Heart left ventricle (tissue), 13 donors: ENCODE measurements around the gene CEP85L.

Experiments
- POLR2A ChIP-seq, 2 donors: fragments of 450-650 bp; IDR thresholded peaks; one replicate each; pipeline ENCODE4 v1.6.1; 2017; ENCODE audit warnings: antibody characterized with exemption in 2 of 2, mild to moderate bottlenecking in 2 of 2, moderate library complexity in 2 of 2
- TF ChIP-seq, protein P1 (sequence below), 12 donors: fragments of 200-600 bp; sonication (generic) in 4 of 12; IDR thresholded peaks; one replicate each; pipeline versions ENCODE4 v1.5.0 to v1.8.0; 2018 to 2022; ENCODE audit warnings: antibody characterized with exemption in 12 of 12, mild to moderate bottlenecking in 5 of 12
- donor health status: ischemic (EF 13 %, LVEDD 7.1; RV severe dilation, severe dysfunction).
- donor health status: DM: no; HTN: yes; CAD: no.
- donor health status: DM: no; HTN: no; CAD: no.
- donor health status: ischemic (EF 25% LVEDD 6.9; RV normal size, moderate dysfunction).
- donor health status: ischemic (EF 25% LVEDD 5.7; RV mildly dilated, moderate dysfunction).
- donor health status: ischemic (EF 35%, LVEDD 5.7; RV mildly dilated, moderate dysfunction).
- donor health status: nonischemic (EF 11% LVEDD 7.7; RV severe dilation, severe dysfunction).
- donor health status: DM: yes; HTN: yes; CAD: no.
- donor health status: PGD.
- donor health status: ischemic (EF 29% LVEDD 5.4; RV normal size, mild dysfunction).
- donor health status: nonischemic (EF 23%, LVEDD 6.1; RV moderate dilation, normal function).

DNA sequence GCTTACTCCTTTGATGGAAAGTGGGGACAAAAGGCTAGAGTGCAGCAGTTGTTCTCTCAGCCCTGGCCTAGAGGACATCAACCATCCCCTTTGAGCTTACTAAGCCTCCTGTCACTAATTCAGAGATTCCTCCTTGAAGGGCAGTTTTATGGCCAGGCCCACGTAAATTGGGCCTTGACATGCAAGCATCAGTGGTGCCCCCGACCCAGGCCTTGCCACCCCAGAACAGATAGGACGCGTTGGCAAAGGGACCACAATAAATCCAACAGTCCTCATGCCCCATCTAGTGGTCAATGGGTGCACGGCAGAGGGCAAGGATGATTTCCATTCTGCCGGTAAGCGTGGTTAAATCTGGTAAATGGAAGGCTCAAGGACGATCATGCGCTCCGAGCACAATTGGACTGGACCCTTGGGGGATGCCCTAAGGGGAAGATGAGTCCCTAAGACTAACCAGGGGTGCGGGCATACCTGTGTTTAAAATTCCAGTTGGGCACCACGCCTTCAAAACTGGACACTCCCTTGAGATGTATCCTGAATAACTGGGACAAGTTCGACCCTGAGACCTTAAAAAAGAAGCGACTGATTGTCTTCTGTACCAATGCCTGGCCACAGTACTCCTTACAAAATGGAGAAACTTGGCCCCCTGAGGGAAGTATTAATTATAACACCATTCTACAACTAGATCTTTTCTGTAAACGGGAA is 32.6 kb downstream of the CEP85L start:
- no peak for TF ChIP-seq POLR2A (IDR thresholded peaks at IDR 0.05)
- TF ChIP-seq, protein P1, sequence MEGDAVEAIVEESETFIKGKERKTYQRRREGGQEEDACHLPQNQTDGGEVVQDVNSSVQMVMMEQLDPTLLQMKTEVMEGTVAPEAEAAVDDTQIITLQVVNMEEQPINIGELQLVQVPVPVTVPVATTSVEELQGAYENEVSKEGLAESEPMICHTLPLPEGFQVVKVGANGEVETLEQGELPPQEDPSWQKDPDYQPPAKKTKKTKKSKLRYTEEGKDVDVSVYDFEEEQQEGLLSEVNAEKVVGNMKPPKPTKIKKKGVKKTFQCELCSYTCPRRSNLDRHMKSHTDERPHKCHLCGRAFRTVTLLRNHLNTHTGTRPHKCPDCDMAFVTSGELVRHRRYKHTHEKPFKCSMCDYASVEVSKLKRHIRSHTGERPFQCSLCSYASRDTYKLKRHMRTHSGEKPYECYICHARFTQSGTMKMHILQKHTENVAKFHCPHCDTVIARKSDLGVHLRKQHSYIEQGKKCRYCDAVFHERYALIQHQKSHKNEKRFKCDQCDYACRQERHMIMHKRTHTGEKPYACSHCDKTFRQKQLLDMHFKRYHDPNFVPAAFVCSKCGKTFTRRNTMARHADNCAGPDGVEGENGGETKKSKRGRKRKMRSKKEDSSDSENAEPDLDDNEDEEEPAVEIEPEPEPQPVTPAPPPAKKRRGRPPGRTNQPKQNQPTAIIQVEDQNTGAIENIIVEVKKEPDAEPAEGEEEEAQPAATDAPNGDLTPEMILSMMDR (IDR thresholded peaks at IDR 0.05): peak; percentile 81 to 92 (median 88)
